ENCODE measurements around the gene DACT1.

- TF ChIP-seq, protein P1, sequence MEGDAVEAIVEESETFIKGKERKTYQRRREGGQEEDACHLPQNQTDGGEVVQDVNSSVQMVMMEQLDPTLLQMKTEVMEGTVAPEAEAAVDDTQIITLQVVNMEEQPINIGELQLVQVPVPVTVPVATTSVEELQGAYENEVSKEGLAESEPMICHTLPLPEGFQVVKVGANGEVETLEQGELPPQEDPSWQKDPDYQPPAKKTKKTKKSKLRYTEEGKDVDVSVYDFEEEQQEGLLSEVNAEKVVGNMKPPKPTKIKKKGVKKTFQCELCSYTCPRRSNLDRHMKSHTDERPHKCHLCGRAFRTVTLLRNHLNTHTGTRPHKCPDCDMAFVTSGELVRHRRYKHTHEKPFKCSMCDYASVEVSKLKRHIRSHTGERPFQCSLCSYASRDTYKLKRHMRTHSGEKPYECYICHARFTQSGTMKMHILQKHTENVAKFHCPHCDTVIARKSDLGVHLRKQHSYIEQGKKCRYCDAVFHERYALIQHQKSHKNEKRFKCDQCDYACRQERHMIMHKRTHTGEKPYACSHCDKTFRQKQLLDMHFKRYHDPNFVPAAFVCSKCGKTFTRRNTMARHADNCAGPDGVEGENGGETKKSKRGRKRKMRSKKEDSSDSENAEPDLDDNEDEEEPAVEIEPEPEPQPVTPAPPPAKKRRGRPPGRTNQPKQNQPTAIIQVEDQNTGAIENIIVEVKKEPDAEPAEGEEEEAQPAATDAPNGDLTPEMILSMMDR (IDR thresholded peaks at IDR 0.05) = no peak
- TF ChIP-seq POLR2A (IDR thresholded peaks at IDR 0.05) (no peak), POLR2AphosphoS5 (IDR thresholded peaks at IDR 0.05) (no peak)
Observed at GRCh38 chr14:58680698-58681097, 42.9 kb downstream of the DACT1 start.

All from breast epithelium (tissue), 3 donors.